NB4 (cell line): ENCODE data around the gene LNPEP.

Source experiments
- DNase-seq: peaks from one replicate; pipeline ENCODE4 v3.0.0; 2010; ENCODE audit warnings: low read depth
- H3K4me3 ChIP-seq: one replicate; pipeline ENCODE4 v1.5.1; 2011; ENCODE audit warnings: mild to moderate bottlenecking, low read depth, low read length, moderate library complexity
- CTCF ChIP-seq: IDR thresholded peaks from one replicate; pipeline ENCODE4 v1.5.1; 2012; ENCODE audit warnings: low read depth, low read length
- MAX ChIP-seq: IDR thresholded peaks from 2 replicates; pipeline ENCODE4 v1.6.1; 2011; ENCODE audit warnings: low read depth, low read length
- MYC ChIP-seq: IDR thresholded peaks from 2 replicates; pipeline ENCODE4 v1.6.1; 2011; ENCODE audit warnings: low read depth, low read length
- POLR2A ChIP-seq: IDR thresholded peaks from 2 replicates; pipeline ENCODE4 v1.6.1; 2011; ENCODE audit warnings: mild to moderate bottlenecking; ENCODE audit not compliant: insufficient read length; ENCODE audit errors: extremely low read depth

LNPEP gene

GRCh38 chr5:97065475-97065874 lies 129.6 kb downstream of the LNPEP start:
- H3K4me3 ChIP-seq = no peak overlapping the region
- TF ChIP-seq MAX (no peak), POLR2A (no peak), MYC (no peak), CTCF (no peak)
- DNase-seq = no peak

- TF ChIP-seq MYC (no peak), POLR2A (no peak), CTCF (no peak), MAX (no peak)
- no peak for DNase-seq
- no peak overlapping the region for H3K4me3 ChIP-seq
Measured at GRCh38 chr5:97067296-97067850, 131.5 kb downstream of the LNPEP start.

GRCh38 chr5:97070234-97070633 lies 134.4 kb downstream of the LNPEP start:
- no peak overlapping the region for H3K4me3 ChIP-seq
- TF ChIP-seq MYC (no peak), MAX (no peak), CTCF (no peak), POLR2A (no peak)
- DNase-seq = no peak

- TF ChIP-seq MYC = no peak
- no peak for TF ChIP-seq CTCF
- no peak for TF ChIP-seq MAX
- TF ChIP-seq POLR2A = no peak
- H3K4me3 ChIP-seq = no peak overlapping the region
- no peak for DNase-seq
Measured at GRCh38 chr5:97071101-97071500, 135.2 kb downstream of the LNPEP start.

GRCh38 chr5:97071993-97072392 lies 136.1 kb downstream of the LNPEP start:
- DNase-seq = no peak
- no peak overlapping the region for H3K4me3 ChIP-seq
- no peak for TF ChIP-seq CTCF
- no peak for TF ChIP-seq POLR2A
- TF ChIP-seq MAX = no peak
- no peak for TF ChIP-seq MYC

- TF ChIP-seq CTCF (no peak), POLR2A (no peak), MYC (no peak), MAX (no peak)
Measured at GRCh38 chr5:97072696-97073095, 136.8 kb downstream of the LNPEP start.

More at GRCh38 chr5:97072696-97073095, 136.8 kb downstream of the LNPEP start:
- DNase-seq = no peak
- H3K4me3 ChIP-seq = no peak overlapping the region
